ENCODE results near the gene RPGRIP1. TPM values are rescaled to one million over a fixed set of nuclear protein-coding genes. Genes with fewer than 3 reads are reported as not detected.

Gene RPGRIP1
- total RNA-seq, 1 donor from 2014 or later: not detected

GRCh38 chr14:21322716-21323115 lies 42.8 kb downstream of the RPGRIP1 start:
- Histone ChIP-seq H3K4me1 (ENCODE audit: insufficient read depth, low read length) (no peaks in the 10 kb centered on the region), H3K27me3 (ENCODE audit: insufficient read depth, low read length) (peaks cover 26% of the 10 kb centered on the region), H3K4me3 (ENCODE audit: insufficient read depth, low read depth, low read length) (no peak overlapping the region), H2AFZ (ENCODE audit: low read depth, low read length) (no peak overlapping the region), H4K20me1 (ENCODE audit: insufficient read depth, low read length) (no peaks in the 10 kb centered on the region), H3K9ac (ENCODE audit: low read length) (no peak overlapping the region), H3K27ac (ENCODE audit: low read depth, low read length) (no peak overlapping the region), H3K79me2 (ENCODE audit: insufficient read depth, low read length) (no peaks in the 10 kb centered on the region), H3K36me3 (ENCODE audit: insufficient read depth, low read length) (no peaks in the 10 kb centered on the region), H3K9me3 (ENCODE audit: insufficient read depth, low read depth, low read length) (no peaks in the 10 kb centered on the region), H3K4me2 (ENCODE audit: low read length) (no peak overlapping the region)
- peaks cover 27% of the 10 kb centered on the region for H3K27me3 Mint-ChIP-seq (ENCODE audit: low read depth, unreplicated experiment)
- TF ChIP-seq CTCF (IDR thresholded peaks at IDR 0.05; ENCODE audit: insufficient read depth, low read depth, low read length) (no peak), EZH2 (IDR thresholded peaks at IDR 0.05; ENCODE audit: insufficient read depth, low read length) (no peak)
- no peaks in the 10 kb centered on the region for H3K4me1 Mint-ChIP-seq (ENCODE audit: low read depth, unreplicated experiment)
- H3K27ac Mint-ChIP-seq (ENCODE audit: unreplicated experiment): no peak overlapping the region
- H3K9me3 Mint-ChIP-seq (ENCODE audit: unreplicated experiment): no peaks in the 10 kb centered on the region
- no peak for FAIRE-seq
- no peaks in the 10 kb centered on the region for H3K36me3 Mint-ChIP-seq (ENCODE audit: low read depth, unreplicated experiment)
- no peak overlapping the region for H3K4me3 Mint-ChIP-seq (ENCODE audit: unreplicated experiment)
- DNase-seq (ENCODE audit: low read depth): no peak

- H3K4me1 Mint-ChIP-seq (ENCODE audit: low read depth, unreplicated experiment): no peaks in the 10 kb centered on the region
- Histone ChIP-seq H3K36me3 (ENCODE audit: insufficient read depth, low read length) (no peaks in the 10 kb centered on the region), H3K9ac (ENCODE audit: low read length) (no peak overlapping the region), H3K79me2 (ENCODE audit: insufficient read depth, low read length) (no peaks in the 10 kb centered on the region), H3K4me2 (ENCODE audit: low read length) (no peak overlapping the region), H3K9me3 (ENCODE audit: insufficient read depth, low read depth, low read length) (no peaks in the 10 kb centered on the region), H2AFZ (ENCODE audit: low read depth, low read length) (no peak overlapping the region), H3K27ac (ENCODE audit: low read depth, low read length) (no peak overlapping the region), H3K4me1 (ENCODE audit: insufficient read depth, low read length) (no peaks in the 10 kb centered on the region), H4K20me1 (ENCODE audit: insufficient read depth, low read length) (no peaks in the 10 kb centered on the region), H3K27me3 (ENCODE audit: insufficient read depth, low read length) (peaks cover 14% of the 10 kb centered on the region), H3K4me3 (ENCODE audit: insufficient read depth, low read depth, low read length) (no peak overlapping the region)
- DNase-seq (ENCODE audit: low read depth): no peak
- H3K27me3 Mint-ChIP-seq (ENCODE audit: low read depth, unreplicated experiment): peaks cover 21% of the 10 kb centered on the region
- H3K27ac Mint-ChIP-seq (ENCODE audit: unreplicated experiment): no peak overlapping the region
- no peak for TF ChIP-seq CTCF (IDR thresholded peaks at IDR 0.05; ENCODE audit: insufficient read depth, low read depth, low read length)
- TF ChIP-seq EZH2 (IDR thresholded peaks at IDR 0.05; ENCODE audit: insufficient read depth, low read length): no peak
- no peaks in the 10 kb centered on the region for H3K9me3 Mint-ChIP-seq (ENCODE audit: unreplicated experiment)
- FAIRE-seq: no peak
- H3K36me3 Mint-ChIP-seq (ENCODE audit: low read depth, unreplicated experiment): no peaks in the 10 kb centered on the region
- H3K4me3 Mint-ChIP-seq (ENCODE audit: unreplicated experiment): no peak overlapping the region
These were observed 47.1 kb downstream of the RPGRIP1 start for GRCh38 chr14:21326972-21327371.

Other genes with a start within 250 kb of the RPGRIP1 start
- not detected in 2 replicates for gene TPPP2, start 249.9 kb upstream of the RPGRIP1 start, total RNA-seq
- not detected in 2 replicates for gene RNASE13, start 245.3 kb upstream of the RPGRIP1 start, total RNA-seq
- gene RNASE7, start 237.7 kb upstream of the RPGRIP1 start, total RNA-seq: 0.19 TPM in 1 of 2 replicates, not detected in the other
- gene RNASE8, start 222.3 kb upstream of the RPGRIP1 start, total RNA-seq: not detected in 2 replicates
- 99.9 and 129 TPM in 2 replicates for gene ARHGEF40, start 209.8 kb upstream of the RPGRIP1 start, total RNA-seq
- gene ZNF219, start 181.4 kb upstream of the RPGRIP1 start, total RNA-seq: 24.2 and 31.9 TPM in 2 replicates
- gene TMEM253, start 179.0 kb upstream of the RPGRIP1 start, total RNA-seq: 1.4 and 2.2 TPM in 2 replicates
- not detected in 2 replicates for gene OR5AU1, start 124.0 kb upstream of the RPGRIP1 start, total RNA-seq
- gene HNRNPC, start 10.6 kb upstream of the RPGRIP1 start, total RNA-seq: 525 and 536 TPM in 2 replicates
- gene SUPT16H, start 103.9 kb downstream of the RPGRIP1 start, total RNA-seq: 65.7 and 74.3 TPM in 2 replicates
- gene CHD8, start 176.0 kb downstream of the RPGRIP1 start, total RNA-seq: 108 and 111 TPM in 2 replicates
- gene RAB2B, start 196.9 kb downstream of the RPGRIP1 start, total RNA-seq: 48.5 and 49.9 TPM in 2 replicates
- gene TOX4, start 197.1 kb downstream of the RPGRIP1 start, total RNA-seq: 88.8 and 92.2 TPM in 2 replicates
- gene METTL3, start 231.3 kb downstream of the RPGRIP1 start, total RNA-seq: 40.0 and 44.0 TPM in 2 replicates
- gene SALL2, start 246.3 kb downstream of the RPGRIP1 start, total RNA-seq: 28.3 and 34.5 TPM in 2 replicates

All from astrocyte (in vitro differentiated cells and primary cell).